ENCODE results near the gene C18orf32.
"Not testable (repeated sequence)": the region's sequence is repeated elsewhere in the genome, so short reads cannot be mapped to it uniquely, and the experiment has no call there.

Gene C18orf32

GRCh38 chr18:49500201-49500921 lies 13.3 kb upstream of the C18orf32 start:
- DNase-seq, result no peak

DNA sequence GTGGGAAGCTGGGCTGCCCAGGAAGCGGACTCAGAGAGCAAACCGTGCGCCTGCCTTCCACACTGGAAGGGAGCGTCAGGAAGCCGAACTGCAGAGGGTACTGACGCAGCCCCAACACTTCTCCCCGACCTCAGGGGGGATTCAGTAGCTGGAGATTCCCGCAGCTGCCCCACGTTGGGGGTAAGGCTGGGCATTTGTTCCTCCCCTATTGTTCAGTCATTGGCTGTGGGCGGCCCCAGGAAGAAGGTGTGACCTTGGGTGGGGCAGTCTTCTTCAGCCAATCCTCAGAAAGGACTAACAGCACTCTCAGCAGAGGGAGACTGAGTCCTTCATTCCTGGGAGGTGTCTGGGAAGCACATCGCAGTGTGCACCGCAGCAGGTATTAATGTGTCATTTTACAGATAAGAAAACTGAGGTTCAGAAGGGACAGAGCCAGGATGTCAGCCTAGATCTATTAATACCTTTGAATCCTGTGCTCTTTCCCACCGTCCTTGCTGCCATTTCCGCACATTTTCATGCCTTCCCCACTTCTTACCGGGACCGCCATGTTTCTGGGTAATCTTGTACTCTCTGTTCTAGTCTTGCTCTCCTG lies 12.1 kb upstream of the C18orf32 start:
- DNase-seq, result no peak

- no peak for DNase-seq
These were observed 8.4 kb upstream of the C18orf32 start for GRCh38 chr18:49495480-49495879.

DNA sequence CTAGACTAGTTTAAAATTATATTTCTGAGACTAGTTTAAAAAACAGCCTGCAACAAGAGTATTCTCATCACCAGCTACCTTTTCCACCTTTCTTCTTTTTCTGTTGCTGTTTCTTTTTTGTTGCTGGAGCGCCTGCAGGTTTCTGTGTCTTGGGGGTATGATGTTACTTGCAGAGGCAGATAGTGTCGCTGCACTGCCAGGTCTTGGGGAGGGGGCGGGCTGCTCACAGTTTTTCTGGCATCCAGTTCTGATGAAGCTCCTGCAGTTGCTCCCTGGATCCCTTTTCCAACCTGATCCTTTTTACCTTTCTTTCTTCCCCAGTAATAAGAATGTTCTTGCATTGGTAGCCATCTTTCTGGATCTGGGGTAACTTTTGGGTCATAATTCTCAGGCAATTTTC lies 8.0 kb upstream of the C18orf32 start:
- no peak for DNase-seq

GRCh38 chr18:49494660-49495059 lies 7.6 kb upstream of the C18orf32 start:
- no peak for DNase-seq

DNA sequence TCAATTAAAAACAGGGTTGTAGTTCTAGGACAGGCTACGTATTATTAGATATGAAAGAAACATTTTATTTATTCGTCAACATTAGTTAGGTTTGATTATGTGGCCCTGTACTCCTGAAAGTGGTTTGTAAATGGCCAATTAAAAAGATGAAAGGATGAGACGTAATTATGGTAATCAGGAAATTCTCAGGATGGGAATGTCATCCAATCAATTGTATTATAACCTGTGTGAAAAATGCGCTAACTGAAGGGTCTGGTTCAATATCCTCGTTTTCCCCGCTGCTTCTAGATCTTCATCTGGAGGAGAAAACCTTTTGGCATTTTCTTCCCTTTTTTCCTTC lies 5.6 kb upstream of the C18orf32 start:
- no peak for DNase-seq

DNA sequence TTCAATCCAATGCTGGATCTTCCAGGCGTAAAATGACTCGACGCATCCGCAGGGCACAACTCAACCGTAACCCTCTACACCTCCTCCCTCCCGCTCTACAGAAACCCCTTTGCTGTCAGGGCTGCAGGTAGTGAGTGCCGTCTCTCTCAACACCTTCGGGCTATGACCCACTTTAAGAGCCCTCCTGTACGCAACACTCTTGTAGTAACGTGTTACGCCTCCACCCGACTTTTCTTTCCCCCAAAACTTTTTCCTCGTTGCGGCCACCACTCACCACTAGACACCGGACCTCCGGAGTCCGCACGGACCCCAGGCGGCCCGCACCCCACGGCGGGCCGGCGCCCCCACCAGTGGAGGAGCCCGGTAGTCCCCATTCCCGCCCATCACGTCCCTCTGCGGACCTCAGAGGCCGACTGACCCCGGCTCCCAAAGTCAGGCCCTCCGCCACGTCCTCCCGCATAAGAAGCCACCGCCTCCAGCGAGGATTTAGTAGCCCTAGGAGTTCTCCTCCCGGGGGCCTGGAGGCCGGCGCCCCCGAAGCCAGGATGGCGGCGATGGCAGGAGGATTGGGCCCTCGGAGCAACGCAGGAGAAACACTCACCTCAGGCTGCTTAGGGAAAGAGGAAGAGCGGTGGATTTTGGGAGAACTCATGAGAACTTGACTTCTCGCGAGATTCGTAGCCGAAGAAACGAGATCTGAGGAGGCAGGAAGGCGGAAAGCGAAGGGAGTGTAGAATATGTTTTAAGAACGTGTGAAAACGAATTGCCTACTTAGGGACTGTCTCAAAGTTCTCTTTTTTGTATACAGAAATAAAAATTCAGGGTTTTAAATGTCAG lies 5.0 kb upstream of the C18orf32 start, which contains the start of gene RPL17:
Gene RPL17, minus strand, starts transcription at position 609 of the 837 bp plus-strand sequence.
- DNase-seq, result peak; percentile 97

DNA sequence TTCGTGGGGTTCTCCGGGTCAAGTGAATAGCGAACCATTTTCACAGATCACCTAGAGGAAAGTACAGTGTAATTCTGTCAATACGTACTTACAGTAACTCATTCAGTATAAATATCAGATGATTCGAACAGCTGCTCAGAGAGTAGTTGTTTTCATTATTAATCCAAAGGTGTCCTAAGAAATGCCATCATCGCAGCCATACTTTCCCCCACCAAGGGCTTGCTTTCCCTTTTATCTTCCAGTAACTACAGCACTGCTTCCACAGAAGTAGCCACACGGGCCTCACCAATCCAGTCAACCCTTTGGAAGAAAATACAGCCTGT lies 4.5 kb upstream of the C18orf32 start:
- DNase-seq, result no peak

DNA sequence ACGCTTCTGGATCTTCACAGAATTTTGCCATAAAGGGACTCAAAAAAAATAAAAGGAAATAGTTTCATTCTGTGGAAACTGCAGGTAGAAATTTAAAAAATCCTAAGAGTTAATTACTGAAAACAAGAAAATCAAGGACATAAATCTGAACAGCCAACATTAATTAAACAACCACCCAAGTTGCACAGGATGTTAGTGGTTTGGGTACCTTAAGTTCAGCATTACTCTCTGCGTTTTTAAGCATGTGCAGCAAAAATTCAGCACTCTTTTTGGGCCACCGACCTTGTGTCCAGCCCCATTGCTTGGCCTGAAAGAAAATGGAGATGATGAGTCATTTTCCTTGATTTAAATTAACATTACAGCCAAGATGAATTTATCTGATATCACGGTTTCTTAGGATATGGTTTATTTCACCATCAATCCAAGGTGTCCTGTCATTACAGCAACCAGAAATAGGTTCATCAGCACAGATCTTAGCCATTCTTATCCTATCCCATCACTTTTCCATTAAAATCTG lies 3.3 kb upstream of the C18orf32 start:
- DNase-seq, result no peak

- no peak for DNase-seq
These were observed 777 bp upstream of the C18orf32 start for GRCh38 chr18:49487711-49488310.

- no peak for DNase-seq
These were observed 455 bp downstream of the C18orf32 start for GRCh38 chr18:49486606-49486952.

- no peak for DNase-seq
These were observed 900 bp downstream of the C18orf32 start for GRCh38 chr18:49486134-49486533.

GRCh38 chr18:49483198-49483597 lies 3.8 kb downstream of the C18orf32 start:
- no peak for DNase-seq

DNA sequence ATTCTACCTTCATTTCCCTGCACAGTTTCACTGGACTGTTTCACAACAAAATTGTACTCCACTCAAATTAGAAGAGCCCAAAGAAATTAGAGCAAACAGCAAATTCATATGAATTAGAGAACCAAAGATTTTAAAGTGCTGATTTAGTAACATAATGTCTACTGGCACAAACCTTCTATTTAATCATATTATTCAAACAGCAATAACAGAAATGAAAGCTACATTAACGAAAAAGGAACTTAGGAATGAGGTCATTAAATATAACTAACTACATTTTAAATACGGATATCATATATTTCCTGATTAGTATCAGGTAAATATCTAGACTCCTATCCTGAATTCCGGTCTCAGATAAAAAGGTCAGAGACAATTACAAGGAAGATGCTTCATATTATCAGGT lies 5.1 kb downstream of the C18orf32 start:
- no peak for DNase-seq

DNA sequence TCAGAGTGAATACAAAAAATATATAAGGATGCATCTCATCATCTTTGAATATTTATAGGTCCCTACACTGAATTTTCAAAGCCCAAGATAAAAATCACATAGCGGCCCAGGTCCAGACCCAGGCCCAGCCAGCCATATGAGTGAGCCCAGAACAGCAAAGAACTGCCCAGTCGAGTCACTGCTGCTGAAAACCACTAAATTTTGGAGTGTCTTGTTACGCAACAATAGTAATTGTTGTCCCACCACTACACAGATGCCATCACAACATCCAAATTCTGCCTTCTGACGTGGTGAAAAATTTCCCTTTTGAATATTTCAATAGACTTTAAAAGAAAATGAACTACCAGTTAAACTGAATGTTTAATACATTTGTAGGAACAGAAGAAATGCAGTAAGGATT lies 5.7 kb downstream of the C18orf32 start:
- no peak for DNase-seq

- DNase-seq, result no peak
These were observed 7.5 kb downstream of the C18orf32 start for GRCh38 chr18:49479381-49480137.

- no peak for DNase-seq
These were observed 10.2 kb downstream of the C18orf32 start for GRCh38 chr18:49476664-49477411.

DNA sequence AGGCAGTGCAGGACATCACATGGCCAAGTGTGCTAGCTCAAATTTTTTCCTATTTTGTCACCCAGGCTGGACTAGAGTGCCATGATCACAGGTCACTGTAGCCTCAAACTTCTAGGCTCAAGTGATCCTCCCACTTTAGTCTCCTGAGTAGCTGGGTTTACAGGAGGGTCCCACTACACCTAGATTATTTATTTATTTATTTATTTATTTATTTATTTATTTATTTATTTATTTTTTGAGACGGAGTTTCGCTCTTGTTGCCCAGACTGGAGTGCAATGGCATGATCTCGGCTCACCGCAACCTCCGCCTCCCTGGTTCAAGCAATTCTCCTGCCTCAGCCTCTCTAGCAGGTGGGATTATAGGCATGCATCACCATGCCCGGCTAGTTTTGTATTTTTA lies 12.1 kb downstream of the C18orf32 start:
- not testable (repeated sequence) for DNase-seq

DNA sequence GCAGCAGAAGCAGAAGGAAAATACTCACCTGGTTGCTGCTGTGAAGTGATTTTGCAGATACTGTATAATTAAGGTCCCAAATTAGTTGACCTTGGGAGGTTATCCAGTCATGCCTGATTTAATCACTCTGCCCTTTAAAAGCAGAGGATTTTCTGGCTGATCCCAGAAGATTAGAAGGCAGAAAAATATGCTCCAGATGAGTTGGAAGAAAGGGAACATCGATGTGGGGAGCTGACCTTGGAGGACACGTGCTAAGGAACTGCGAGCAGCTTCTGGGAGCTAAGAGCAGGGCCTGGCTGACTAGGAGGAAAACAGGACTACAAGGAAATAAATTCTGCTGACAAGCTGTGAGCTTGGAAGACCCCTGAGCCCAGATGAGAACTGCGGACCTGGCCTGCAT lies 13.3 kb downstream of the C18orf32 start:
- no peak for DNase-seq

GRCh38 chr18:49472459-49472858 lies 14.6 kb downstream of the C18orf32 start:
- no peak for DNase-seq

DNA sequence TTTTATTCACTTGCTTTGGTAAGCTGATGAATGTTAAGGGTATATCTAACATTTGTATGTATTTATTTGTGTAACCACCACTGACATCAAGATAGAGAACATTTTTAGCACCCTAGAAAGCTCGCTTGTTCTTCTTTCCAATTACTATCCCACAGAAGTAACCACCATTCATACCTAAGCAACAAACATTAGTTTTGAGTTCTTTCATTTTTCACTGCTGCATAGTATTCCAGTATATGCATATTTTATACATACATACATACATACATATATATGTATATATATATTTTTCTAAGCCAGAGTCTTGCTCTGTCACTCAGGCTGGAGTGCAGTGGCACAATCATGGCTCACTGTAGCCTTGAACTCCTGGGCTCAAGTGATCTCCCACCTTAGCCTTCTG lies 15.5 kb downstream of the C18orf32 start:
- no peak for DNase-seq

- DNase-seq, result no peak
These were observed 19.4 kb downstream of the C18orf32 start for GRCh38 chr18:49467599-49467998.
